GM21423 (cell line): Measurements from ENCODE around the gene DUSP5.

Source experiments
- ATAC-seq: cut with Tn5 transposase; IDR thresholded peaks from one replicate; pipeline ENCODE4 v1.9.1; 2021; ENCODE audit warnings: mild to moderate bottlenecking, moderate library complexity; ENCODE audit not compliant: unreplicated experiment

Gene DUSP5

DNA sequence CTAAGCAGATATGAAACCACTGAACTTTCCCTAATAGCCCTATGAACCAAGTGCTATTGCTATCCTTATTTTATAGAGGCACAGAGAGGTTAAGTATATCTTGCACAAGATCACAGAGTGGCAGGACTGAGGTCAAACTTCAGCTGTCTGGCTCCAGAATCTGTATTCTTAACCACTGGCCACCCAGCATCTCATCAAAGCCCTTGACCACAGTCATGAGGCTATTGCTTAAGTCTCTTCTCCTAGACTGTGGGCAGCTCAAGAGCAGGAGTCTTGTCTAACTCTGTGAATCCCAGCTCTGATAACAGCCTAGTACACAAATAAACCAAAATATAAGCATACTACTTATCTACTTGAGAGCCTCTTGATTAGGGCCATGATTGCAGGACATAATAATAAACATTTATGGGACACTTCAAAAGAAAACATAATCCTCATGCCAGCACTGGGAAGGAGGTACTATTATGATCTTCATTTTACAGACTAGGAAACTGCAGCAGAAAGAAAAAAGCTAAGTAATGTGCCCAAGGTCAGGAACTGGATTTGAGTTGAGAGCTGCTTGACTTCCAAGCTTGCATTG lies 47.3 kb downstream of the DUSP5 start:
- no peak for ATAC-seq

DNA sequence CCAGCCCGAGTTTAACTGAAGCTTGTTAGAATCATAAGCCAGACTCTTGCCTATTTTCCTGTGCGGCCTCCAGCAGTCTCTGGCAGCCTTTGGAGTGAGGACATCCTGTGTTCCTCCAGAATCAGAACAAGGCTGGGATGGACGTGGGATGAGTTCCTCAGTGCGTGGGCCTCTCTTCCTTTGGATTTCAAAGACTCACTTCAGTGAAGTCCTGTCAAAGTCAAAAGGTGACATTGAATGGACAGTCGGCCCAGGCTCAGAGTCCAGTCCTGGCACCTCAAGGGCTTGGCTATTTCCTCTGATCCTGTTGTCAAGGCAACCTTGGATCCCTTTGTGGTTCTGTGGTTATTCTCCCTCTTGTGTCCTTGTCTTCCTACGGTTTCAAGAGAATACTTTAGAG lies 48.4 kb downstream of the DUSP5 start:
- no peak for ATAC-seq

- no peak for ATAC-seq
Observed at GRCh38 chr10:110546499-110547110, 48.9 kb downstream of the DUSP5 start.

- no peak for ATAC-seq
Observed at GRCh38 chr10:110547139-110547761, 49.5 kb downstream of the DUSP5 start.

- no peak for ATAC-seq
Observed at GRCh38 chr10:110548002-110548401, 50.3 kb downstream of the DUSP5 start.

- ATAC-seq: no peak
Observed at GRCh38 chr10:110549211-110549610, 51.5 kb downstream of the DUSP5 start.

DNA sequence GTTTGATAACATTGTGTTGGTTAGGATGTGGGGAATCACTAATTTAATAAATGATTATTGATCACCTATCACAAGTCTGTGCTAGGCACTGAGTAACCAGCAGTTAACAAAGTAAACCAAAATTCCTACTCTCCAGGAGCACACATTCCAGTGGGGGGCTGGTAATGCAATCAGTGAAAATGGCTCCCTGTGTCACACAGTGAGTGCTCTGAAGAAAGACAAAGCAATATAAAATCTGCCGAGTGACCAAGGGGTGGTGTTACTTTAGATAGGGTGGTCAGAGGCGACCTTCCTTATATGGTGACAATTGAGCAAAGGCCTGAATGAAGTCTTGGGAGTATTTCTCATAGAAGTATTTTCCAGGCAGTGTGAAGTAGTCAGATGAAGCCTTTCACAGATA lies 56.2 kb downstream of the DUSP5 start:
- ATAC-seq: no peak

- no peak for ATAC-seq
Observed at GRCh38 chr10:110556296-110556695, 58.6 kb downstream of the DUSP5 start.

DNA sequence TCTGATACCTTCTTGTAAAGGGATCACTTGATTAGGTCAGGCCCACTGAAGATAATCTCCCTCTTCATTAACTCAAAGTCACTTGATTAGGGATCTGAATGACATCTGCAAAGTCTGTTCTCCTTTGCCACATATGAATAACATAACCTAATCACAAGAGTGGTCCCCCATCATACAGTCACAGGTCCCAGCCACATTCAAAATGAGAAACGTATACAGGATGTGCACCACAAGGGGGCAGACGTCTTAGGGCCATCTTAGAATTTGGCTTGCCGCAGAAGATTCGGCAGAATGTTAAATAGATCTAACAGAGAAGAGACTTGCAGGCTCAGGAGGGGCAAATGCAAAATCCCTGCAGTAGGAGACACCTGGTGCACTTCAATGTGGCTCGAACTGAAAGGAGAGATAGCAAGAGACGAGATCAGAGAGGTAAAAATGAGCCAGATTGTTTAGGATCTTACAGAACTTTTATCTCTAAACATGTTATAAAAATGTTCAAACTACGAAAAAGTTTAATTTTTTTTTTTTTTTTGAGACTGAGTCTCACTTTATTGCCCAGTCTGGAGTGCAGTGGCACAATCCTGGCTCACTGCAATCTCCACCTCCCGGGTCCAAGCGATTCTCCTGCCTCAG lies 59.4 kb downstream of the DUSP5 start:
- no peak for ATAC-seq

DNA sequence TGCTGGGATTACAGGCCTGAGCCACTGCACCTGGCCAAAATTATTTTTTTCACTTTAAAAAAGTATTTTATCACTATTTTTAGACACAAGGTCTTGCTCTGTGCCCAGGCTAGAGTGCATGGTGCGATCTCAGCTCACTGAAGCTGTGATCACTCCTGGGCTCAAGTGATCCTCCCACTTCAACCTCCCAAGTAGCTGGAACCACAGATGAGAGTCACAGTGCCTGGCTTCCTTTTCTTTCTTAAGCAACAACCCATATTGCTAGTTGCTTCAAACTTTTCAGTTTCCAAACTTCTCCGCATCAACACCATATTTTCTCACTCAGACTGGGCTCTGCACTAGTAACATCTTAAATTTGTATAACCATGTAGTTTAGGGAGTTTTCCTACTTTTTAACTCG lies 60.3 kb downstream of the DUSP5 start:
- no peak for ATAC-seq

- no peak for ATAC-seq
Observed at GRCh38 chr10:110560012-110560411, 62.3 kb downstream of the DUSP5 start.
